ENCODE results near the gene TTF2. TPM values are rescaled to one million over a fixed set of nuclear protein-coding genes. Genes with fewer than 3 reads are reported as not detected.

The TTF2 gene
- total RNA-seq, 1 experiment from 2014 or later = 5.9 TPM

- DNase-seq (ENCODE audit: low spot score) = no peak
Observed at GRCh38 chr1:117046781-117047180, 13.3 kb upstream of the TTF2 start.

GRCh38 chr1:117047271-117047670 lies 12.9 kb upstream of the TTF2 start:
- no peak for DNase-seq (ENCODE audit: low spot score)

- DNase-seq (ENCODE audit: low spot score) = no peak
Observed at GRCh38 chr1:117049857-117050256, 10.3 kb upstream of the TTF2 start.

GRCh38 chr1:117051224-117052064 lies 8.7 kb upstream of the TTF2 start:
- DNase-seq (ENCODE audit: low spot score) = no peak

- no peak for DNase-seq (ENCODE audit: low spot score)
Observed at GRCh38 chr1:117054068-117054467, 6.1 kb upstream of the TTF2 start.

- no peak for DNase-seq (ENCODE audit: low spot score)
Observed at GRCh38 chr1:117058810-117059209, 1.3 kb upstream of the TTF2 start.

- DNase-seq (ENCODE audit: low spot score) = peak; percentile 11
Observed at GRCh38 chr1:117059334-117059677, 820 bp upstream of the TTF2 start.

- DNase-seq (ENCODE audit: low spot score) = peak; percentile 22
Observed at GRCh38 chr1:117060441-117061317, 553 bp downstream of the TTF2 start.

GRCh38 chr1:117061986-117062415 lies 1.9 kb downstream of the TTF2 start:
- peak; percentile 5 for DNase-seq (ENCODE audit: low spot score)

GRCh38 chr1:117066367-117066766 lies 6.2 kb downstream of the TTF2 start:
- DNase-seq (ENCODE audit: low spot score) = no peak

- peak; percentile 25 for DNase-seq (ENCODE audit: low spot score)
Observed at GRCh38 chr1:117067533-117068370, 7.6 kb downstream of the TTF2 start.

GRCh38 chr1:117068580-117068979 lies 8.5 kb downstream of the TTF2 start:
- no peak for DNase-seq (ENCODE audit: low spot score)

- DNase-seq (ENCODE audit: low spot score) = no peak
Observed at GRCh38 chr1:117069220-117069844, 9.2 kb downstream of the TTF2 start.

GRCh38 chr1:117070124-117070523 lies 10.0 kb downstream of the TTF2 start:
- DNase-seq (ENCODE audit: low spot score) = no peak

- no peak for DNase-seq (ENCODE audit: low spot score)
Observed at GRCh38 chr1:117076648-117077047, 16.5 kb downstream of the TTF2 start.

GRCh38 chr1:117077267-117077666 lies 17.1 kb downstream of the TTF2 start:
- no peak for DNase-seq (ENCODE audit: low spot score)

- no peak for DNase-seq (ENCODE audit: low spot score)
Observed at GRCh38 chr1:117079737-117080136, 19.6 kb downstream of the TTF2 start.

GRCh38 chr1:117084231-117084630 lies 24.1 kb downstream of the TTF2 start:
- DNase-seq (ENCODE audit: low spot score) = no peak

GRCh38 chr1:117087686-117088085 lies 27.6 kb downstream of the TTF2 start:
- DNase-seq (ENCODE audit: low spot score) = no peak

GRCh38 chr1:117089996-117090395 lies 29.9 kb downstream of the TTF2 start:
- no peak for DNase-seq (ENCODE audit: low spot score)

- peak; percentile 4 for DNase-seq (ENCODE audit: low spot score)
Observed at GRCh38 chr1:117092594-117092993, 32.5 kb downstream of the TTF2 start.

All from H4 (cell line).